Neuronal stem cell (in vitro differentiated cells): ENCODE data around the gene EIF4G3.

Source experiments
- DNase-seq: peaks from one replicate; pipeline ENCODE4 v3.0.0-alpha.2; 2013; ENCODE audit warnings: low spot score
- H2AFZ ChIP-seq: one replicate; pipeline ENCODE4 v1.6.1; 2013; ENCODE audit warnings: mild to moderate bottlenecking, low read length, inconsistent platforms
- H2AK5ac ChIP-seq: 2 replicates; pipeline ENCODE4 v1.6.1; 2013; ENCODE audit warnings: low read depth, mild to moderate bottlenecking, inconsistent platforms, low read length, moderate library complexity, mixed read lengths
- H2BK120ac ChIP-seq: 2 replicates; pipeline ENCODE4 v1.6.1; 2013; ENCODE audit warnings: low read depth, mild to moderate bottlenecking, inconsistent platforms, low read length, moderate library complexity, mixed read lengths
- H2BK12ac ChIP-seq: one replicate; pipeline ENCODE4 v1.6.1; 2013; ENCODE audit warnings: low read length, inconsistent platforms
- H2BK15ac ChIP-seq: 2 replicates; pipeline ENCODE4 v1.6.1; 2013; ENCODE audit warnings: mild to moderate bottlenecking, low read length, inconsistent platforms, mixed read lengths
- H2BK5ac ChIP-seq: one replicate; pipeline ENCODE4 v1.6.1; 2013; ENCODE audit warnings: inconsistent platforms, mild to moderate bottlenecking, low read length, moderate library complexity
- H3K14ac ChIP-seq: one replicate; pipeline ENCODE4 v1.6.1; 2013; ENCODE audit warnings: low read length, inconsistent platforms
- H3K18ac ChIP-seq: 2 replicates; pipeline ENCODE4 v1.6.1; 2013; ENCODE audit warnings: low read length, inconsistent platforms
- H3K23ac ChIP-seq: 2 replicates; pipeline ENCODE4 v1.6.1; 2013; ENCODE audit warnings: low read depth, mild to moderate bottlenecking, mixed read lengths, low read length, inconsistent platforms; ENCODE audit not compliant: poor library complexity
- H3K27ac ChIP-seq: replicated peaks from 3 replicates; pipeline ENCODE4 v1.5.1; 2013; ENCODE audit warnings: low read length, inconsistent platforms
- H3K27me3 ChIP-seq, 3 experiments: 2 replicates each; pipeline ENCODE4 v1.6.1; 2013; ENCODE audit warnings: low read length in 3 of 3, mild to moderate bottlenecking in 2 of 3, inconsistent platforms in 1 of 3, low read depth in 1 of 3, mixed read lengths in 1 of 3, moderate library complexity in 1 of 3; ENCODE audit not compliant: control insufficient read depth in 3 of 3, insufficient read depth in 3 of 3
- H3K36me3 ChIP-seq, 2 donors: replicated peaks in 1 of 2; 2 replicates each; pipeline ENCODE4 v1.6.1; 2013; ENCODE audit warnings: low read length in 2 of 2; ENCODE audit not compliant: control insufficient read depth in 2 of 2, insufficient read depth in 2 of 2
- H3K4ac ChIP-seq: 2 replicates; pipeline ENCODE4 v1.6.1; 2013; ENCODE audit warnings: inconsistent platforms, mild to moderate bottlenecking, low read length, moderate library complexity
- H3K4me1 ChIP-seq, 2 donors: 1 replicate in 1 of 2; 2 replicates in 1 of 2; pipeline ENCODE4 v1.6.1; 2013; ENCODE audit warnings: low read length in 2 of 2, low read depth in 1 of 2; ENCODE audit not compliant: control insufficient read depth in 2 of 2, insufficient read depth in 1 of 2
- H3K4me2 ChIP-seq: one replicate; pipeline ENCODE4 v1.6.1; 2013; ENCODE audit warnings: mild to moderate bottlenecking, low read length, inconsistent platforms; ENCODE audit not compliant: insufficient read depth, poor library complexity, severe bottlenecking
- H3K4me3 ChIP-seq, 2 donors: 2 replicates each; pipeline ENCODE4 v1.5.1; 2013; ENCODE audit warnings: low read length in 2 of 2, mild to moderate bottlenecking in 2 of 2, inconsistent platforms in 1 of 2, moderate library complexity in 1 of 2
- H3K79me1 ChIP-seq: one replicate; pipeline ENCODE4 v1.6.1; 2013; ENCODE audit warnings: low read depth, mild to moderate bottlenecking, inconsistent platforms, low read length, moderate library complexity
- H3K9ac ChIP-seq: one replicate; pipeline ENCODE4 v1.6.1; 2013; ENCODE audit warnings: mild to moderate bottlenecking, low read depth, low read length, inconsistent platforms; ENCODE audit not compliant: poor library complexity
- H3K9me3 ChIP-seq, 2 donors: replicated peaks in 1 of 2; 2 replicates each; pipeline versions ENCODE3 to v1.6.1; 2013; ENCODE audit warnings: low read length in 2 of 2, mild to moderate bottlenecking in 2 of 2, inconsistent platforms in 1 of 2, low read depth in 1 of 2, mixed read lengths in 1 of 2, moderate library complexity in 1 of 2; ENCODE audit not compliant: control insufficient read depth in 2 of 2, insufficient read depth in 1 of 2
- H4K8ac ChIP-seq: one replicate; pipeline ENCODE4 v1.6.1; 2013; ENCODE audit warnings: low read depth, mild to moderate bottlenecking, inconsistent platforms, low read length, moderate library complexity
- H4K91ac ChIP-seq: one replicate; pipeline ENCODE4 v1.6.1; 2013; ENCODE audit warnings: low read length, low read depth, mild to moderate bottlenecking, inconsistent platforms; ENCODE audit not compliant: poor library complexity
- WGBS, 2 donors: extraction: QIAGEN DNeasy Blood & Tissue Kit; methylation state at CpG; one replicate each; pipeline ENCODE4 v1.1.7; 2013; ENCODE audit warnings: missing lambda C conversion rate in 2 of 2, mixed read lengths in 1 of 2; ENCODE audit not compliant: insufficient read length in 2 of 2, insufficient replicate concordance in 1 of 2; ENCODE audit errors: extremely low coverage in 2 of 2; 5-methylcytosine and 5-hydroxymethylcytosine counted together

EIF4G3 gene

GRCh38 chr1:20811916-20812315, 364.8 kb downstream of the EIF4G3 start:
- Histone ChIP-seq H4K8ac (no peak overlapping the region), H3K4me1 (no peaks in the 10 kb centered on the region), H3K18ac (no peak overlapping the region), H2BK12ac (no peak overlapping the region), H2BK120ac (no peak overlapping the region), H3K9ac (no peak overlapping the region), H3K79me1 (no peaks in the 10 kb centered on the region), H3K14ac (no peak overlapping the region), H3K36me3 (peaks cover 8 to 51% of the 10 kb centered on the region in 2 donors), H3K27me3 (no peaks in the 10 kb centered on the region), H2BK5ac (no peak overlapping the region), H2BK15ac (no peak overlapping the region), H3K4me3 (no peak overlapping the region), H3K4ac (no peak overlapping the region), H3K9me3 (no peaks in the 10 kb centered on the region), H2AFZ (no peak overlapping the region), H3K23ac (no peak overlapping the region), H3K27ac (no peak overlapping the region), H3K4me2 (no peak overlapping the region), H2AK5ac (no peak overlapping the region), H4K91ac (no peak overlapping the region)
- DNase-seq, result no peak
- no CpG with 5 or more reads among the region's 5 CpGs for WGBS, 2 donors

- H3K4ac ChIP-seq, result no peak overlapping the region
- H3K27ac ChIP-seq, result no peak overlapping the region
- no peak overlapping the region for H3K4me3 ChIP-seq
- no peaks in the 10 kb centered on the region for H3K9me3 ChIP-seq
- H3K4me1 ChIP-seq, result no peaks in the 10 kb centered on the region
- no peak overlapping the region for H4K8ac ChIP-seq
- no peaks in the 10 kb centered on the region for H3K36me3 ChIP-seq
- H3K4me2 ChIP-seq, result no peak overlapping the region
- no peaks in the 10 kb centered on the region for H3K79me1 ChIP-seq
- H2BK15ac ChIP-seq, result no peak overlapping the region
- no peak overlapping the region for H2AK5ac ChIP-seq
- no peak overlapping the region for H3K9ac ChIP-seq
- H2BK12ac ChIP-seq, result no peak overlapping the region
- no peak overlapping the region for H2BK120ac ChIP-seq
- no peaks in the 10 kb centered on the region for H3K27me3 ChIP-seq
- H2AFZ ChIP-seq, result no peak overlapping the region
- no peak overlapping the region for H3K18ac ChIP-seq
- H2BK5ac ChIP-seq, result no peak overlapping the region
- H4K91ac ChIP-seq, result no peak overlapping the region
- no peak for DNase-seq
- no peak overlapping the region for H3K14ac ChIP-seq
- no peak overlapping the region for H3K23ac ChIP-seq
- no CpG with 5 or more reads among the region's 4 CpGs for WGBS, 2 donors
Observed at GRCh38 chr1:20793236-20793635, 383.5 kb downstream of the EIF4G3 start.

DNA sequence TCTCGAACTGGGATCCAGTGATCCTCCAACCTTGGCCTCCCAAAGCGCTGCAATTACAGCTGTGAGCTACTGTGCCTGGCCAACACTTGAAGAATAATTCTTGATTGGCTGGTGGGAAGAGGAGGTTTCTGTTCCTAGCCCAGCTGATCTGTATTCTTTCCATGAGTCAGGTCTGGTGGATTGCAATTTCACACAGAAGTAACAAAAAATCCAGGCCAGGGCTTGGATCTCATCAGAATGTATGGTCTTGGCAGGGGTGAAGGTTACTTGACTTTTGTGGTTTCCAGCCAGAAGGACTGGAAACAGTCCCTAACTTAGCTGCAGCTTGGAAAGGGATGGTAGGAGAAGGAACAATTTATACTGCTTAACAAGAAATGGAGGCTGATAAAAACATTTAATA, 384.5 kb downstream of the EIF4G3 start:
- Histone ChIP-seq H4K8ac (no peak overlapping the region), H2BK12ac (no peak overlapping the region), H3K9me3 (no peaks in the 10 kb centered on the region), H3K18ac (no peak overlapping the region), H3K4ac (no peak overlapping the region), H3K36me3 (no peaks in the 10 kb centered on the region), H2AFZ (no peak overlapping the region), H3K27me3 (no peaks in the 10 kb centered on the region), H3K79me1 (no peaks in the 10 kb centered on the region), H3K4me3 (no peak overlapping the region), H2BK120ac (no peak overlapping the region), H3K27ac (no peak overlapping the region), H3K9ac (no peak overlapping the region), H4K91ac (no peak overlapping the region), H2AK5ac (no peak overlapping the region), H3K14ac (no peak overlapping the region), H3K4me2 (no peak overlapping the region), H3K23ac (no peak overlapping the region), H2BK15ac (no peak overlapping the region), H3K4me1 (no peaks in the 10 kb centered on the region), H2BK5ac (no peak overlapping the region)
- no CpG with 5 or more reads among the region's 2 CpGs for WGBS, 2 donors
- no peak for DNase-seq

DNA sequence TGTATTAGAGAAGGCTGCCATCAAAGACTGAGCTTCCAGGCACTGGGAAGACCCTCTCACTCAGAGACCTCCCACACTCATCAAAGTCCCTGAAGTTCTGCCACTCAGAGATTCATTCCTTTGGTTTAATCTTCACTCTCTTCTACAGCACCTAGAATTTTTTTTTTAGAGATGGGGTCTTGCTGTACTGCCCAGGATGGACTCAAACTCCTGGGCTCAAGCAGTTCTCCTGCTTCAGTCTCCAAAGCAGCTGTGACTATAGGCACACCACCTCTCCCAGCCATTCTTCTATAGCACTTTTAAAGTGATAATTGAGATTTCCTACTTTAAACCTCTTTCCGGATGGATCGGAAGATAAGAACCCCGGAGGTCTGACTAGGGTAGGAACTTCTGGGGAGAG, 385.9 kb downstream of the EIF4G3 start:
- peaks cover 5% of the 10 kb centered on the region for H3K79me1 ChIP-seq
- H2AFZ ChIP-seq, result no peak overlapping the region
- no peaks in the 10 kb centered on the region for H3K9me3 ChIP-seq
- no peak overlapping the region for H2BK5ac ChIP-seq
- H3K4me2 ChIP-seq, result no peak overlapping the region
- no peak overlapping the region for H3K27ac ChIP-seq
- H3K18ac ChIP-seq, result no peak overlapping the region
- H2BK12ac ChIP-seq, result no peak overlapping the region
- no peaks in the 10 kb centered on the region for H3K4me1 ChIP-seq
- H3K23ac ChIP-seq, result no peak overlapping the region
- no peak overlapping the region for H2BK120ac ChIP-seq
- no peak overlapping the region for H4K8ac ChIP-seq
- no CpG with 5 or more reads among the region's 3 CpGs for WGBS, 2 donors
- no peaks in the 10 kb centered on the region for H3K36me3 ChIP-seq
- no peak overlapping the region for H3K14ac ChIP-seq
- no peak for DNase-seq
- no peak overlapping the region for H3K9ac ChIP-seq
- no peak overlapping the region for H2BK15ac ChIP-seq
- no peak overlapping the region for H4K91ac ChIP-seq
- H3K4ac ChIP-seq, result no peak overlapping the region
- no peaks in the 10 kb centered on the region for H3K27me3 ChIP-seq
- H2AK5ac ChIP-seq, result no peak overlapping the region
- no peak overlapping the region for H3K4me3 ChIP-seq
